C4-2B (cell line): ENCODE measurements around the gene EZH2.
A peak's percentile ranks its signal among the peaks of the same experiment; 100 is the strongest.

ENCODE experiments used
- ZFX ChIP-seq: fragments of 450-650 bp; IDR thresholded peaks from 2 replicates; pipeline ENCODE4 v1.6.1; 2017
- TF ChIP-seq, protein P1 (sequence below): fragments of 450-650 bp; conservative IDR thresholded peaks from 2 replicates; pipeline ENCODE4 v1.5.1; 2017; ENCODE audit warnings: mild to moderate bottlenecking

DNA sequence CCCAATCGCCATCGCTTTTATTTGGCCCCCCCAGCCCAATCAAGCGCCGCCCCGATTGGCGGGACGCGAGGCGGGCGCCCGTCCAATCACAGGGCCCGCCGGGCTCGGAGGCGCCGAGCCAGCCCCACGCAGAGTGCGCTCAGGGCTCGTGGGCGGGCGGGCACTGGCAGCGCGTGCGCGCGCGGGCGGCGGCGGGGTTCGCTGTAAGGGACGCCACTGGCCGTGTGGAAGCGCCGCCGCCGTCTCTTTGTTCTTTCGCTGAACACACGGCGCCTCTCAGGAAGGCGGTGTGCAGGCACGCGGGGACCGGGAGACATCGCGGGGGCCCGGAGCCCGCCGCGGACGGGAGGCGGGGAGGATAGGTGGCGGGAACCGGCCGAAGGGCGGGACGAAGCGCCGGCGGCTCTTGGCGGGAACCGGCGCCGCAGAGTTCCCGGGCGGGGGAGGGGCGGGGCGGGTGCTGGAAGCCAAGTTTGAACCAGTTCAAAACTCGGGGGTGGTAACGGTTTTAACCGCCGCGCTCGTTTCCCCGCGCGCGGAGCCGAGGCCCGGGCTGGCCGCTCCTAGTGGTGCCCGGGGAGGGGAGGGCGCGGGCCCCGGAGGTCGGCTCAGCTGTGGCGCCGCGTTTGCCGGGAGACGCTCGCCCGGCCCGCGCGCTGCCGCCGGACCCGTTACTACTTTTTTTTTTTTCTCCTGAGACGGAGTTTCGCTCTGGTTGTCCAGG lies 370 bp upstream of the EZH2 start:
- TF ChIP-seq, protein P1, sequence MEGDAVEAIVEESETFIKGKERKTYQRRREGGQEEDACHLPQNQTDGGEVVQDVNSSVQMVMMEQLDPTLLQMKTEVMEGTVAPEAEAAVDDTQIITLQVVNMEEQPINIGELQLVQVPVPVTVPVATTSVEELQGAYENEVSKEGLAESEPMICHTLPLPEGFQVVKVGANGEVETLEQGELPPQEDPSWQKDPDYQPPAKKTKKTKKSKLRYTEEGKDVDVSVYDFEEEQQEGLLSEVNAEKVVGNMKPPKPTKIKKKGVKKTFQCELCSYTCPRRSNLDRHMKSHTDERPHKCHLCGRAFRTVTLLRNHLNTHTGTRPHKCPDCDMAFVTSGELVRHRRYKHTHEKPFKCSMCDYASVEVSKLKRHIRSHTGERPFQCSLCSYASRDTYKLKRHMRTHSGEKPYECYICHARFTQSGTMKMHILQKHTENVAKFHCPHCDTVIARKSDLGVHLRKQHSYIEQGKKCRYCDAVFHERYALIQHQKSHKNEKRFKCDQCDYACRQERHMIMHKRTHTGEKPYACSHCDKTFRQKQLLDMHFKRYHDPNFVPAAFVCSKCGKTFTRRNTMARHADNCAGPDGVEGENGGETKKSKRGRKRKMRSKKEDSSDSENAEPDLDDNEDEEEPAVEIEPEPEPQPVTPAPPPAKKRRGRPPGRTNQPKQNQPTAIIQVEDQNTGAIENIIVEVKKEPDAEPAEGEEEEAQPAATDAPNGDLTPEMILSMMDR, result no peak
- TF ChIP-seq ZFX, result peak; percentile 70
